Measurements from ENCODE around the gene LIMS1.
"Not testable (repeated sequence)": the region's sequence is repeated elsewhere in the genome, so short reads cannot be mapped to it uniquely, and the experiment has no call there.

- TF ChIP-seq, protein P1, sequence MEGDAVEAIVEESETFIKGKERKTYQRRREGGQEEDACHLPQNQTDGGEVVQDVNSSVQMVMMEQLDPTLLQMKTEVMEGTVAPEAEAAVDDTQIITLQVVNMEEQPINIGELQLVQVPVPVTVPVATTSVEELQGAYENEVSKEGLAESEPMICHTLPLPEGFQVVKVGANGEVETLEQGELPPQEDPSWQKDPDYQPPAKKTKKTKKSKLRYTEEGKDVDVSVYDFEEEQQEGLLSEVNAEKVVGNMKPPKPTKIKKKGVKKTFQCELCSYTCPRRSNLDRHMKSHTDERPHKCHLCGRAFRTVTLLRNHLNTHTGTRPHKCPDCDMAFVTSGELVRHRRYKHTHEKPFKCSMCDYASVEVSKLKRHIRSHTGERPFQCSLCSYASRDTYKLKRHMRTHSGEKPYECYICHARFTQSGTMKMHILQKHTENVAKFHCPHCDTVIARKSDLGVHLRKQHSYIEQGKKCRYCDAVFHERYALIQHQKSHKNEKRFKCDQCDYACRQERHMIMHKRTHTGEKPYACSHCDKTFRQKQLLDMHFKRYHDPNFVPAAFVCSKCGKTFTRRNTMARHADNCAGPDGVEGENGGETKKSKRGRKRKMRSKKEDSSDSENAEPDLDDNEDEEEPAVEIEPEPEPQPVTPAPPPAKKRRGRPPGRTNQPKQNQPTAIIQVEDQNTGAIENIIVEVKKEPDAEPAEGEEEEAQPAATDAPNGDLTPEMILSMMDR (IDR thresholded peaks at IDR 0.05) = not testable (repeated sequence)
- TF ChIP-seq POLR2A, POLR2AphosphoS5 (IDR thresholded peaks at IDR 0.05): not testable (repeated sequence)
These were observed 129.8 kb downstream of the LIMS1 start for GRCh38 chr2:108664089-108664488.
